ENCODE results near the gene UGT2A3.

UGT2A3 gene

DNA sequence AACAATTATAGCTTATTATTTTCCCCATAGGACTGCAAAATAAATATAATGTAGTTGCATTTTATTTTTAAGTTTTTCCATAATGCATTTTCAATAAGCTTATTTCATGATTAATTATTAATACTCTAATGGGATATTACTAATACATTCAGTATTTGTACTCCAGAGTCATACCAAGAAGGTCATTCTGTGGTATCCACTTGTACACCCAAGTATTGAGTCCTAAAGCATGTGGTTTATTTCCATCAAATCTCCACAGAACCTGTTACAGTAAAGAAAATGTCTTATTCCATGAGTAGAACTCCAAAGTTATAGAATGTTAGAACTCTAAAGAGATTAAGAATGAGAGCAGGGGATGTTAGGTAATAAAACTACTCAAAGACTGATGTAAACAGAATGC lies 30.6 kb downstream of the UGT2A3 start:
- ChIA-PET POLR2A (no interaction called here), CTCF (interaction anchor here (1.5 to 1.9 kb wide), 3 partner anchors 14 to 33 kb away, joined by 5 to 7 read pairs (median 5); no protein-coding TSS in a partner anchor)
- no peak for DNase-seq (ENCODE audit: extremely low spot score)
- TF ChIP-seq, protein P1, sequence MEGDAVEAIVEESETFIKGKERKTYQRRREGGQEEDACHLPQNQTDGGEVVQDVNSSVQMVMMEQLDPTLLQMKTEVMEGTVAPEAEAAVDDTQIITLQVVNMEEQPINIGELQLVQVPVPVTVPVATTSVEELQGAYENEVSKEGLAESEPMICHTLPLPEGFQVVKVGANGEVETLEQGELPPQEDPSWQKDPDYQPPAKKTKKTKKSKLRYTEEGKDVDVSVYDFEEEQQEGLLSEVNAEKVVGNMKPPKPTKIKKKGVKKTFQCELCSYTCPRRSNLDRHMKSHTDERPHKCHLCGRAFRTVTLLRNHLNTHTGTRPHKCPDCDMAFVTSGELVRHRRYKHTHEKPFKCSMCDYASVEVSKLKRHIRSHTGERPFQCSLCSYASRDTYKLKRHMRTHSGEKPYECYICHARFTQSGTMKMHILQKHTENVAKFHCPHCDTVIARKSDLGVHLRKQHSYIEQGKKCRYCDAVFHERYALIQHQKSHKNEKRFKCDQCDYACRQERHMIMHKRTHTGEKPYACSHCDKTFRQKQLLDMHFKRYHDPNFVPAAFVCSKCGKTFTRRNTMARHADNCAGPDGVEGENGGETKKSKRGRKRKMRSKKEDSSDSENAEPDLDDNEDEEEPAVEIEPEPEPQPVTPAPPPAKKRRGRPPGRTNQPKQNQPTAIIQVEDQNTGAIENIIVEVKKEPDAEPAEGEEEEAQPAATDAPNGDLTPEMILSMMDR (IDR thresholded peaks at IDR 0.05; ENCODE audit: control extremely low read depth, extremely low read depth, low read depth, missing control alignments): no peak

DNA sequence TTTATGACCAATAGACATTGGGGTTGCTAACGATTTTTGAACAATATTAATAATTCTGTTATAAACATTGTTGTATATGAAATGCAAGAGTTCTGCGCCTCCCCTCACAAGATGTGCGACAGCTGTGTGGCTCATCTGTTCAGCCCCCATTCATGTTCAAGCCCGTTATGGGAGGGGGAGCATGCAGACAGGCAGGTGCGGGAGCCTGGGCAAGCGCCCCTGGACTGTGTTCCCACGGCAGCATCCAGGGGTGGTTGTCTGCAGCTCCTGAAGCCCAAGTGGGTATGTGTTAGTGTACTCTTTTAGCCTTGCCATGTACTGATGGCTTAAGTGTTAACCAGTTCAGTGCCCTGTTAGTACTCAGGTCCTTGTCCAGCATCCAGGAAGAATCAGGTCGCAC lies 34.6 kb downstream of the UGT2A3 start:
- TF ChIP-seq, protein P1 (IDR thresholded peaks at IDR 0.05; ENCODE audit: control extremely low read depth, extremely low read depth, low read depth, missing control alignments): no peak
- ChIA-PET POLR2A (no interaction called here), CTCF (no interaction called here)
- DNase-seq (ENCODE audit: extremely low spot score): no peak

GRCh38 chr4:68912807-68913206 lies 38.8 kb downstream of the UGT2A3 start:
- POLR2A ChIA-PET: no interaction called here
- DNase-seq (ENCODE audit: extremely low spot score): no peak
- TF ChIP-seq, protein P1 (IDR thresholded peaks at IDR 0.05; ENCODE audit: control extremely low read depth, extremely low read depth, low read depth, missing control alignments): no peak
- CTCF ChIA-PET: no interaction called here

GRCh38 chr4:68909385-68909784 lies 42.2 kb downstream of the UGT2A3 start:
- POLR2A ChIA-PET: no interaction called here
- CTCF ChIA-PET: no interaction called here
- TF ChIP-seq, protein P1 (IDR thresholded peaks at IDR 0.05; ENCODE audit: control extremely low read depth, extremely low read depth, low read depth, missing control alignments): no peak
- no peak for DNase-seq (ENCODE audit: extremely low spot score)

DNA sequence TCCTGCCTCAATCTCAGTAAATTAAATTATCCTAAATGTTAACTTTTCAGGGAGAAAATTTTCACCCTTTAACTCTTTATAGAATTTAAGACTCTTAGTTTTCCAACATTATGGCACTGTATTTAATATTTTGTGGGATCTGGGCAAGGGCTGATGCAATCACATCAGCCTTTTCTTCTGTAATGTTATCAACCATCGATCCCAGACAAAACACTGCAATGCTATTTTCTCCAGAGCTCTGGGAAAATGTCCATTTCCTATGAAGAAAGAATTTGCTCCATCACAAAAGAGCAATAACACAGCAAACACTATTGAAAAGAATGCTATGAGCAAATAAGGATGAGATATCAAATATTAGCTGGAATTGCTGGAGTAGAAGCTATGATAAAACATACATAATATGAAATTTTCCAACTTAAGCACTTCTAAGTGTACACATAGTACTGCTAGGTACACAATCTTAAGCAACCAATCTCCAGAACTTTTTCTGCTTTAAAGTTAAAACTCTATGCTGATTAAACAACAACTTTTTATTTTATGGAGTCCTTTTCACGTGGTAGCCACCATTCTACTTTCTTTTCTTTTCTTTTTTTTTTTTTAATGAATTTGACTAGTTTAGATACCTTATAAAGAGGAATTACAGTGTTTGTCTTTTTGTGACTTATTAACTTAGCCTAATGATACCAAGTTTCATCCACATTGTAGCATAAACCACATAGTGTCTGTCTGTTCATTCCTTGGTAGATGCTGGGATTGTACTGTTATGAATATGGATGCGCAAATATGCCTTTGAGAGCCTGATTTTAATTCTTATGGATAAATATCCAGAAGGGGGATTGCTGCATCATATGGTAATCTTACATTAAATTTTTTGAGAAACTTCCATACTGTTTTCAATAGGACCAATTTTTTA lies 43.6 kb downstream of the UGT2A3 start:
- ChIA-PET CTCF (no interaction called here), POLR2A (no interaction called here)
- TF ChIP-seq, protein P1 (IDR thresholded peaks at IDR 0.05; ENCODE audit: control extremely low read depth, extremely low read depth, low read depth, missing control alignments): no peak
- DNase-seq (ENCODE audit: extremely low spot score): no peak

DNA sequence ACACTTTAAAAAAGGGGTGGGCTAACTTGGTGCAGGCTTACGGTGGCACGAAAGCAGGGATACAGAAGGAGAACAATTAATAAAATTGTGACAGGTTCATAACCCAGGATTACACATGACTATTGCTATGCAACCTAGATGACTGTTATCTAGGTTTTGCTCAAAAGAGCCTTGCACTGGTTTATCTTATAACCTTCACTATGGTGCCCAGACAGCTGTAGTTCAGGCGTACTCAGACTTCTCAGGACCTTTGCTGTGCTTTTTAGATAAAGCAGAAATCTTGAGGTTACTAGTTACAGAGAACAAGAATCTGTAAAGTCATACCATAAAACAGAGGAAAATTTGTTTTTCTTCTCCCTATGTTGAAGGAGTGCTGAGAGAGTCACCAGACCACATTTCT lies 44.4 kb downstream of the UGT2A3 start:
- TF ChIP-seq, protein P1 (IDR thresholded peaks at IDR 0.05; ENCODE audit: control extremely low read depth, extremely low read depth, low read depth, missing control alignments): no peak
- no peak for DNase-seq (ENCODE audit: extremely low spot score)
- ChIA-PET POLR2A (no interaction called here), CTCF (no interaction called here)
